HepG2 (cell line): ENCODE data around the gene S100A9. TPM values are rescaled to one million over a fixed set of nuclear protein-coding genes. Genes with fewer than 3 reads are reported as not detected.

Source experiments
- ATAC-seq: fragments of 200-7000 bp; cut with Tn5 transposase; 3 replicates; pipeline ENCODE4 v1.9.1; 2020; ENCODE audit warnings: mild to moderate bottlenecking, moderate library complexity
- BruUV-seq: library from RNA; stranded (reverse); fragments of 400-500 nt; replicated peaks from 2 replicates; lab custom pipeline; 2021; lab: Mats Ljungman, UMichigan
- CTCF ChIA-PET: fragments of 300-600 bp; formaldehyde crosslinking; extraction: SDS; loops from one replicate; lab custom pipeline; 2021; ENCODE audit warnings: low total read pairs, inconsistent platforms, low intra/inter-chr PET ratio; lab: Yijun Ruan, JAX
- POLR2A ChIA-PET: fragments of 350-600 bp; sonication (Branson Sonifier 250); formaldehyde crosslinking; loops from one replicate; lab custom pipeline; 2020; ENCODE audit warnings: antibody characterized with exemption, inconsistent platforms; lab: Yijun Ruan, JAX
- DNase-seq: peaks from one replicate; pipeline ENCODE4 v3.0.0-alpha.2; 2015; ENCODE audit warnings: low spot score
- FAIRE-seq: peaks from 3 replicates; lab custom pipeline; 2011; peaks lifted over from hg19 to GRCh38; lab: Jason Lieb, UNC
- H2AFZ ChIP-seq: one replicate; pipeline ENCODE4 v1.6.1; 2011; ENCODE audit warnings: low read length, inconsistent platforms
- H3K27ac ChIP-seq: fragments of 300-600 bp; 3 replicates; pipeline ENCODE4 v1.8.0; 2011; ENCODE audit warnings: mixed run types, mild to moderate bottlenecking, mixed read lengths, low read length, inconsistent platforms; ENCODE audit not compliant: insufficient read depth; ENCODE audit errors: extremely low read length
- H3K27me3 ChIP-seq, 2 experiments: fragments of 200-600 bp in 1 of 2; 2 replicates in 1 of 2; 3 replicates in 1 of 2; pipeline versions ENCODE4 v1.6.0 to v1.8.0; 2011; ENCODE audit warnings: low read length in 2 of 2, mild to moderate bottlenecking in 2 of 2, moderate library complexity in 2 of 2, inconsistent platforms in 1 of 2; ENCODE audit not compliant: insufficient read depth in 2 of 2, control insufficient read depth in 1 of 2
- H3K36me3 ChIP-seq, 2 experiments: fragments of 200-600 bp in 1 of 2; replicated peaks in 1 of 2; 2 replicates in 1 of 2; 3 replicates in 1 of 2; pipeline versions ENCODE4 v1.5.1 to v1.8.0; 2011; ENCODE audit warnings: low read length in 2 of 2, inconsistent platforms in 1 of 2; ENCODE audit not compliant: insufficient read depth in 2 of 2, control insufficient read depth in 1 of 2
- H3K4me1 ChIP-seq: 2 replicates; pipeline ENCODE4 v1.5.1; 2012; ENCODE audit warnings: low read length, inconsistent platforms; ENCODE audit not compliant: insufficient read depth
- H3K4me2 ChIP-seq: 2 replicates; pipeline ENCODE4 v1.6.0; 2011; ENCODE audit warnings: low read depth, low read length, inconsistent platforms
- H3K4me3 ChIP-seq, 3 experiments: fragments of 200-600 bp in 1 of 3; sonication (generic), shearing (Covaris generic) in 1 of 3; replicated peaks in 1 of 3; 2 replicates each; pipeline ENCODE4 v1.5.1; 2011 to 2016; ENCODE audit warnings: low read length in 3 of 3, inconsistent platforms in 2 of 3, low read depth in 2 of 3, mild to moderate bottlenecking in 2 of 3, control low read depth in 1 of 3, mixed read lengths in 1 of 3; ENCODE audit not compliant: insufficient read depth in 1 of 3
- H3K79me2 ChIP-seq: one replicate; pipeline ENCODE4 v1.6.1; 2011; ENCODE audit warnings: low read length, inconsistent platforms; ENCODE audit not compliant: insufficient read depth
- H3K9ac ChIP-seq: 2 replicates; pipeline ENCODE4 v1.6.0; 2011; ENCODE audit warnings: mild to moderate bottlenecking, low read depth, low read length, inconsistent platforms; ENCODE audit not compliant: insufficient read depth
- H3K9me3 ChIP-seq: 2 replicates; pipeline ENCODE4 v1.5.1; 2012; ENCODE audit warnings: mild to moderate bottlenecking, low read length
- H4K20me1 ChIP-seq: 2 replicates; pipeline ENCODE4 v1.6.0; 2011; ENCODE audit warnings: inconsistent platforms, mild to moderate bottlenecking, low read length, moderate library complexity; ENCODE audit not compliant: insufficient read depth
- BCL3 ChIP-seq: sonication (generic); formaldehyde crosslinking; IDR thresholded peaks from 2 replicates; pipeline ENCODE4 v1.5.1; 2020; ENCODE audit warnings: mild to moderate bottlenecking, missing genetic modification reagents, moderate library complexity
- CHD4 ChIP-seq: fragments of 200-600 bp; sonication (generic); IDR thresholded peaks from 2 replicates; pipeline ENCODE4 v1.7.0; 2017; ENCODE audit warnings: mild to moderate bottlenecking, low read length, borderline replicate concordance
- HNRNPUL1 ChIP-seq: fragments of 200-400 bp; formaldehyde crosslinking; IDR thresholded peaks from 2 replicates; pipeline ENCODE4 v1.6.1; 2017; ENCODE audit warnings: low read depth, mild to moderate bottlenecking, low read length, moderate library complexity
- KAT8 ChIP-seq: IDR thresholded peaks from 2 replicates; pipeline ENCODE4 v1.6.1; 2016; ENCODE audit warnings: missing genetic modification reagents, missing compliant biosample characterization
- MYC ChIP-seq: sonication (generic); formaldehyde crosslinking; IDR thresholded peaks from 2 replicates; pipeline ENCODE4 v1.9.0; 2021; ENCODE audit warnings: missing genetic modification reagents, borderline replicate concordance
- REL ChIP-seq: sonication (generic); formaldehyde crosslinking; conservative IDR thresholded peaks from 2 replicates; pipeline ENCODE4 v1.8.0; 2022; ENCODE audit warnings: mild to moderate bottlenecking, missing genetic modification reagents, moderate library complexity
- U2AF2 ChIP-seq: fragments of 200-400 bp; formaldehyde crosslinking; IDR thresholded peaks from 2 replicates; pipeline ENCODE4 v1.6.1; 2017; ENCODE audit warnings: low read depth, mild to moderate bottlenecking, low read length
- ZNF550 ChIP-seq: sonication (generic); formaldehyde crosslinking; IDR thresholded peaks from 2 replicates; pipeline ENCODE4 v1.4.0; 2020; ENCODE audit warnings: mild to moderate bottlenecking, missing genetic modification reagents, borderline replicate concordance
- ZNF552 ChIP-seq: sonication (generic); formaldehyde crosslinking; IDR thresholded peaks from 2 replicates; pipeline ENCODE4 v1.9.0; 2022; ENCODE audit warnings: missing genetic modification reagents, mild to moderate bottlenecking, borderline replicate concordance
- ZNF574 ChIP-seq: sonication (generic); formaldehyde crosslinking; IDR thresholded peaks from 2 replicates; pipeline ENCODE4 v1.4.0; 2020; ENCODE audit warnings: missing genetic modification reagents
- ZNF768 ChIP-seq: sonication (generic); formaldehyde crosslinking; IDR thresholded peaks from 2 replicates; pipeline ENCODE4 v1.4.0; 2020; ENCODE audit warnings: missing genetic modification reagents
- ZSCAN25 ChIP-seq: sonication (generic); formaldehyde crosslinking; IDR thresholded peaks from 2 replicates; pipeline ENCODE4 v1.8.0; 2022; ENCODE audit warnings: mild to moderate bottlenecking, missing genetic modification reagents
- WGBS: methylation state at CpG from one replicate; pipeline ENCODE4 v1.1.6; 2017; ENCODE audit warnings: low lambda C conversion rate; 5-methylcytosine and 5-hydroxymethylcytosine counted together
- in situ Hi-C: cut with HindIII; loops from 2 replicates; pipeline ENCODE4 v1.10.0; 2017; ENCODE audit warnings: low pct_unique_long_range_greater_than_20kb; ENCODE audit not compliant: extremely low pct_ligation_motif_present
- intact Hi-C: fragments of 100-400 bp; cut with micrococcal nuclease; formaldehyde crosslinking; loops from one replicate; pipeline ENCODE4 v1.10.0; 2022; ENCODE audit not compliant: unreplicated experiment
- polyA plus RNA-seq, 8 experiments: library from polyadenylated mRNA; depleted of rRNA in 3 of 8; stranded (reverse) in 7 of 8; unstranded in 1 of 8; fragments of >200 nt; fragmentation: Illumina TruSeq in 4 of 8; extraction: Trizol in 4 of 8; gene quantifications; 2 replicates each; pipeline versions ENCODE4 v1.2.1 to v1.2.3, GENCODE V29; 2011 to 2016; ENCODE audit warnings: low read depth in 4 of 8, missing spikeins in 1 of 8, mixed read lengths in 1 of 8; ENCODE audit not compliant: insufficient read depth in 1 of 8
- total RNA-seq, 5 experiments: library from RNA; depleted of rRNA; stranded (reverse); fragments of >200 nt; fragmentation: Illumina TruSeq; extraction: Trizol; gene quantifications; 2 replicates each; pipeline ENCODE4 v1.2.3, GENCODE V29; 2016; ENCODE audit warnings: low read depth in 1 of 5
- TF ChIP-seq, protein P1 (sequence below): IDR thresholded peaks from 2 replicates; pipeline ENCODE4 v1.6.1; 2016

Gene S100A9
- total and polyA plus RNA-seq, 2 of the 13 experiments (the other 11 are each of a cell fraction or from before 2014, with no cell fraction given): 0.31 to 0.69 TPM

- TF ChIP-seq BCL3 (CRISPR knock-in tag) (no peak), U2AF2 (no peak), ZSCAN25 (no peak), HNRNPUL1 (no peak), ZNF768 (CRISPR knock-in tag) (0 out of 2 replicates have a peak, but pooled peaks have one; percentile 24), ZNF552 (CRISPR knock-in tag) (no peak)
- TF ChIP-seq, protein P1, sequence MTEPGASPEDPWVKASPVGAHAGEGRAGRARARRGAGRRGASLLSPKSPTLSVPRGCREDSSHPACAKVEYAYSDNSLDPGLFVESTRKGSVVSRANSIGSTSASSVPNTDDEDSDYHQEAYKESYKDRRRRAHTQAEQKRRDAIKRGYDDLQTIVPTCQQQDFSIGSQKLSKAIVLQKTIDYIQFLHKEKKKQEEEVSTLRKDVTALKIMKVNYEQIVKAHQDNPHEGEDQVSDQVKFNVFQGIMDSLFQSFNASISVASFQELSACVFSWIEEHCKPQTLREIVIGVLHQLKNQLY (CRISPR knock-in tag): no peak
These were observed 2.1 kb upstream of the S100A9 start (continued) for GRCh38 chr1:153355445-153356071.

GRCh38 chr1:153356392-153357075, 1.1 kb upstream of the S100A9 start:
- CTCF ChIA-PET: interaction anchor here (2.0 kb wide), 1 partner anchor 138 kb away, joined by 8 read pairs; no protein-coding TSS in a partner anchor
- Histone ChIP-seq H3K79me2 (no peaks in the 10 kb centered on the region), H2AFZ (no peak overlapping the region), H3K27ac (no peak overlapping the region), H3K27me3 (no peaks in the 10 kb centered on the region; a peak in 1 of 5 replicates), H3K36me3 (no peaks in the 10 kb centered on the region), H3K4me1 (0 out of 2 replicates have a peak, but pooled peaks cover 5% of the 10 kb centered on the region), H3K9me3 (no peaks in the 10 kb centered on the region), H3K4me2 (no peak overlapping the region), H3K4me3 (no peak overlapping the region), H4K20me1 (peaks cover 5% of the 10 kb centered on the region), H3K9ac (no peak overlapping the region)
- intact Hi-C loops: no loop called here
- POLR2A ChIA-PET: no interaction called here
- TF ChIP-seq HNRNPUL1 (no peak), KAT8 (no peak), REL (CRISPR knock-in tag) (no peak), CHD4 (no peak), MYC (CRISPR knock-in tag) (no peak), ZNF550 (CRISPR knock-in tag) (no peak), ZNF574 (CRISPR knock-in tag) (no peak)
- no TSS peak for BruUV-seq
- DNase-seq: no peak
- 32% methylated on average over 8 of the region's 8 CpGs for WGBS
- in situ Hi-C loops: no loop called here
- no peak for FAIRE-seq
- ATAC-seq: no peak
